Peyer's patch (tissue), 4 donors: Measurements from ENCODE around the gene LAMB3.

Experiments
- CTCF ChIP-seq, 6 experiments: fragments of 450-650 bp in 4 of 6; fragments of 200-600 bp in 2 of 6; sonication (generic) in 1 of 6; IDR thresholded peaks; one replicate each; pipeline ENCODE4 v1.5.1; 2017 to 2019; ENCODE audit warnings: antibody characterized with exemption in 6 of 6, mild to moderate bottlenecking in 3 of 6, moderate library complexity in 1 of 6
- POLR2A ChIP-seq, 2 donors: fragments of 450-650 bp; IDR thresholded peaks; one replicate each; pipeline ENCODE4 v1.5.1; 2017; ENCODE audit warnings: antibody characterized with exemption in 2 of 2, mild to moderate bottlenecking in 2 of 2, moderate library complexity in 2 of 2

GRCh38 chr1:209686322-209686721 is 34.1 kb upstream of the LAMB3 start:
- TF ChIP-seq CTCF (IDR thresholded peaks at IDR 0.05): no peak
- no peak for TF ChIP-seq POLR2A (IDR thresholded peaks at IDR 0.05)
